ENCODE data around the gene KCNQ5. TPM values are rescaled to one million over a fixed set of nuclear protein-coding genes. Genes with fewer than 3 reads are reported as not detected.

KCNQ5 gene
- total RNA-seq, 1 experiment from 2014 or later = 0.07 TPM

DNA sequence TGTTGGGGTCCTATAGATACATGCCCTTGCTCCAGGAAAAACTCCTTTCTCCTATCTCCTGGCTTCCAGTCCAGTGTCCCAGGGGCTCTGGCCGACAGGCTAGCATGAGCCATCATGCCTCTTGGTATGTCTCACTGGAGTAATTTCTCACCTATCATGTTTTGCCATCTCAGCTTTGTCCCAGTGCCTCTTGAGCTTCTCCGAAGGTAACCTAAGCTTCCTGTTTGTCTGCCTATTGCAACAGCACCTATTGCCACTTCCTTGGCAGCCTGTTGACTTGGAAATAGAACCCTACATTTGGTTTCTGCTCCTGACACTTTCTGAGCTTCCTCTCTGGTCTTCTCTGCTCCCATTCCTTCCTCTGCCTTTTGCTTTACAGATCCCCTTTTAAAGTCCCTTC, 197.7 kb downstream of the KCNQ5 start:
- Histone ChIP-seq H4K8ac (replicated peaks; ENCODE audit: insufficient read length, low read depth, low read length) (no peak overlapping the region), H2BK5ac (ENCODE audit: insufficient read length, low read length) (no peak overlapping the region), H3K23ac (ENCODE audit: insufficient read length, low read depth, low read length) (no peak overlapping the region), H3K9ac (ENCODE audit: extremely low read depth, insufficient read length, low read length) (no peak overlapping the region), H3K4me2 (ENCODE audit: insufficient read depth, insufficient read length, low read length) (no peak overlapping the region), H3K23me2 (ENCODE audit: insufficient read length, low read depth, low read length, poor library complexity, severe bottlenecking) (no peaks in the 10 kb centered on the region), H3K18ac (ENCODE audit: insufficient read length, low read depth, low read length) (no peak overlapping the region), H2AFZ (ENCODE audit: low read length) (no peak overlapping the region), H2BK15ac (ENCODE audit: low read depth, low read length) (no peak overlapping the region), H4K91ac (ENCODE audit: insufficient read length, low read depth, low read length) (no peak overlapping the region), H3K79me1 (ENCODE audit: insufficient read depth, low read depth, low read length, poor library complexity, severe bottlenecking) (no peaks in the 10 kb centered on the region), H3K27me3 (ENCODE audit: insufficient read depth, low read length) (no peaks in the 10 kb centered on the region), H3K56ac (ENCODE audit: insufficient read length, low read depth, low read length) (no peak overlapping the region), H2BK20ac (ENCODE audit: low read depth, low read length, poor library complexity, severe bottlenecking) (no peak overlapping the region), H3K79me2 (ENCODE audit: insufficient read depth, low read length) (no peaks in the 10 kb centered on the region), H3K4ac (ENCODE audit: low read depth, low read length) (no peak overlapping the region), H3K14ac (ENCODE audit: insufficient read depth, low read length) (no peak overlapping the region), H3K9me3 (ENCODE audit: control insufficient read depth, low read depth, low read length) (no peaks in the 10 kb centered on the region), H4K20me1 (ENCODE audit: control insufficient read depth, insufficient read depth, insufficient read length) (no peaks in the 10 kb centered on the region), H2BK120ac (ENCODE audit: low read depth, low read length, poor library complexity, severe bottlenecking) (no peak overlapping the region), H2AK5ac (ENCODE audit: insufficient read length, low read length) (no peak overlapping the region), H2BK12ac (ENCODE audit: insufficient read length, low read depth, low read length) (no peak overlapping the region), H3K27ac (ENCODE audit: insufficient read length, low read depth, low read length) (no peak overlapping the region), H3T11ph (ENCODE audit: low read length) (no peak overlapping the region), H3K4me1 (ENCODE audit: insufficient read depth, low read length) (peaks cover 3% of the 10 kb centered on the region; the same call in 1 of the 2 replicates), H4K5ac (ENCODE audit: insufficient read length, low read depth, low read length) (no peak overlapping the region)
- no peaks in the 10 kb centered on the region for H3K27me3 Mint-ChIP-seq (ENCODE audit: low read depth)
- H3K9me3 Mint-ChIP-seq = no peaks in the 10 kb centered on the region
- H3K27ac Mint-ChIP-seq = no peak overlapping the region
- TF ChIP-seq, protein P1, sequence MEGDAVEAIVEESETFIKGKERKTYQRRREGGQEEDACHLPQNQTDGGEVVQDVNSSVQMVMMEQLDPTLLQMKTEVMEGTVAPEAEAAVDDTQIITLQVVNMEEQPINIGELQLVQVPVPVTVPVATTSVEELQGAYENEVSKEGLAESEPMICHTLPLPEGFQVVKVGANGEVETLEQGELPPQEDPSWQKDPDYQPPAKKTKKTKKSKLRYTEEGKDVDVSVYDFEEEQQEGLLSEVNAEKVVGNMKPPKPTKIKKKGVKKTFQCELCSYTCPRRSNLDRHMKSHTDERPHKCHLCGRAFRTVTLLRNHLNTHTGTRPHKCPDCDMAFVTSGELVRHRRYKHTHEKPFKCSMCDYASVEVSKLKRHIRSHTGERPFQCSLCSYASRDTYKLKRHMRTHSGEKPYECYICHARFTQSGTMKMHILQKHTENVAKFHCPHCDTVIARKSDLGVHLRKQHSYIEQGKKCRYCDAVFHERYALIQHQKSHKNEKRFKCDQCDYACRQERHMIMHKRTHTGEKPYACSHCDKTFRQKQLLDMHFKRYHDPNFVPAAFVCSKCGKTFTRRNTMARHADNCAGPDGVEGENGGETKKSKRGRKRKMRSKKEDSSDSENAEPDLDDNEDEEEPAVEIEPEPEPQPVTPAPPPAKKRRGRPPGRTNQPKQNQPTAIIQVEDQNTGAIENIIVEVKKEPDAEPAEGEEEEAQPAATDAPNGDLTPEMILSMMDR (conservative IDR thresholded peaks at IDR 0.05) = no peak
- DNase-seq = no peak
- no peaks in the 10 kb centered on the region for H3K36me3 Mint-ChIP-seq (ENCODE audit: insufficient read depth in 1 of 3, low read depth in 3 of 3)
- H3K4me1 Mint-ChIP-seq = peaks cover 4 to 8% of the 10 kb centered on the region in 2 experiments; a peak in 2 of 4 replicates
- H3K4me3 Mint-ChIP-seq = no peak overlapping the region
- WGBS (ENCODE audit: extremely low coverage, insufficient read length, low lambda C conversion rate) = no CpG with 5 or more reads among the region's 2 CpGs

All from H9 (cell line).